Activated naive CD4-positive, alpha-beta T cell treated with anti-CD3 and anti-CD28 coated beads, Interleukin-2, amount 50 U/mL, for 24 hours (primary cell): ENCODE data around the gene FAM241A.
"Not testable (repeated sequence)": the region's sequence is repeated elsewhere in the genome, so short reads cannot be mapped to it uniquely, and the experiment has no call there.

Experiments
- H3K27ac Mint-ChIP-seq: one replicate; pipeline ENCODE4 v1.8.0; 2021; ENCODE audit warnings: mild to moderate bottlenecking, mixed read lengths
- H3K27me3 Mint-ChIP-seq: one replicate; pipeline ENCODE4 v1.8.0; 2021; ENCODE audit warnings: mixed read lengths
- H3K36me3 Mint-ChIP-seq: one replicate; pipeline ENCODE4 v1.8.0; 2021; ENCODE audit warnings: mixed read lengths
- H3K4me1 Mint-ChIP-seq: one replicate; pipeline ENCODE4 v1.8.0; 2021; ENCODE audit warnings: mixed read lengths
- H3K4me3 Mint-ChIP-seq: one replicate; pipeline ENCODE4 v1.8.0; 2021; ENCODE audit warnings: mild to moderate bottlenecking, mixed read lengths
- H3K9me3 Mint-ChIP-seq: one replicate; pipeline ENCODE4 v1.8.0; 2021; ENCODE audit warnings: mixed read lengths

The FAM241A gene

GRCh38 chr4:112181358-112182000 is 36.2 kb downstream of the FAM241A start:
- peak overlapping the region; percentile 78 for H3K27ac Mint-ChIP-seq
- peaks cover 48% of the 10 kb centered on the region for H3K4me1 Mint-ChIP-seq
- peak overlapping the region; percentile 5 for H3K4me3 Mint-ChIP-seq
- peaks cover 8% of the 10 kb centered on the region for H3K36me3 Mint-ChIP-seq
- H3K27me3 Mint-ChIP-seq = no peaks in the 10 kb centered on the region
- no peaks in the 10 kb centered on the region for H3K9me3 Mint-ChIP-seq

- H3K4me1 Mint-ChIP-seq = peaks cover 42% of the 10 kb centered on the region
- H3K4me3 Mint-ChIP-seq = no peak overlapping the region
- peak overlapping the region; percentile 89 for H3K27ac Mint-ChIP-seq
- no peaks in the 10 kb centered on the region for H3K27me3 Mint-ChIP-seq
- no peaks in the 10 kb centered on the region for H3K9me3 Mint-ChIP-seq
- peaks cover 8% of the 10 kb centered on the region for H3K36me3 Mint-ChIP-seq
Observed at GRCh38 chr4:112182604-112183003, 37.4 kb downstream of the FAM241A start.

GRCh38 chr4:112183252-112183651 is 38.0 kb downstream of the FAM241A start:
- H3K4me3 Mint-ChIP-seq = no peak overlapping the region
- peaks cover 8% of the 10 kb centered on the region for H3K36me3 Mint-ChIP-seq
- peak overlapping the region; percentile 55 for H3K27ac Mint-ChIP-seq
- no peaks in the 10 kb centered on the region for H3K27me3 Mint-ChIP-seq
- H3K4me1 Mint-ChIP-seq = peaks cover 42% of the 10 kb centered on the region
- no peaks in the 10 kb centered on the region for H3K9me3 Mint-ChIP-seq

GRCh38 chr4:112184438-112184837 is 39.2 kb downstream of the FAM241A start:
- peaks cover 36% of the 10 kb centered on the region for H3K4me1 Mint-ChIP-seq
- H3K9me3 Mint-ChIP-seq = no peaks in the 10 kb centered on the region
- H3K4me3 Mint-ChIP-seq = no peak overlapping the region
- no peaks in the 10 kb centered on the region for H3K27me3 Mint-ChIP-seq
- no peak overlapping the region for H3K27ac Mint-ChIP-seq
- peaks cover 4% of the 10 kb centered on the region for H3K36me3 Mint-ChIP-seq

- peaks cover 36% of the 10 kb centered on the region for H3K4me1 Mint-ChIP-seq
- H3K27me3 Mint-ChIP-seq = no peaks in the 10 kb centered on the region
- peaks cover 6% of the 10 kb centered on the region for H3K36me3 Mint-ChIP-seq
- H3K9me3 Mint-ChIP-seq = no peaks in the 10 kb centered on the region
- no peak overlapping the region for H3K27ac Mint-ChIP-seq
- no peak overlapping the region for H3K4me3 Mint-ChIP-seq
Observed at GRCh38 chr4:112185334-112185733, 40.1 kb downstream of the FAM241A start.

- H3K4me1 Mint-ChIP-seq = peaks cover 31% of the 10 kb centered on the region
- no peaks in the 10 kb centered on the region for H3K27me3 Mint-ChIP-seq
- H3K27ac Mint-ChIP-seq = no peak overlapping the region
- H3K4me3 Mint-ChIP-seq = no peak overlapping the region
- no peaks in the 10 kb centered on the region for H3K9me3 Mint-ChIP-seq
- peaks cover 6% of the 10 kb centered on the region for H3K36me3 Mint-ChIP-seq
Observed at GRCh38 chr4:112185740-112186670, 40.8 kb downstream of the FAM241A start.

- Mint-ChIP-seq H3K36me3 (peaks cover 4% of the 10 kb centered on the region), H3K4me3 (no peak overlapping the region), H3K4me1 (no peaks in the 10 kb centered on the region), H3K27me3 (no peaks in the 10 kb centered on the region), H3K27ac (no peak overlapping the region), H3K9me3 (no peaks in the 10 kb centered on the region)
Observed at GRCh38 chr4:112189754-112190153, 44.5 kb downstream of the FAM241A start.

- Mint-ChIP-seq H3K9me3 (no peaks in the 10 kb centered on the region), H3K36me3 (peaks cover 7% of the 10 kb centered on the region), H3K27ac (no peak overlapping the region), H3K27me3 (no peaks in the 10 kb centered on the region), H3K4me3 (no peak overlapping the region), H3K4me1 (no peaks in the 10 kb centered on the region)
Observed at GRCh38 chr4:112190684-112191083, 45.4 kb downstream of the FAM241A start.

GRCh38 chr4:112196461-112196860 is 51.2 kb downstream of the FAM241A start:
- H3K4me3 Mint-ChIP-seq = no peak overlapping the region
- no peak overlapping the region for H3K27ac Mint-ChIP-seq
- no peaks in the 10 kb centered on the region for H3K9me3 Mint-ChIP-seq
- H3K4me1 Mint-ChIP-seq = peaks cover 16% of the 10 kb centered on the region
- H3K36me3 Mint-ChIP-seq = peaks cover 3% of the 10 kb centered on the region
- H3K27me3 Mint-ChIP-seq = no peaks in the 10 kb centered on the region

- peak overlapping the region; percentile 46 for H3K27ac Mint-ChIP-seq
- H3K27me3 Mint-ChIP-seq = no peaks in the 10 kb centered on the region
- H3K9me3 Mint-ChIP-seq = no peaks in the 10 kb centered on the region
- peaks cover 16% of the 10 kb centered on the region for H3K4me1 Mint-ChIP-seq
- H3K36me3 Mint-ChIP-seq = peaks cover 3% of the 10 kb centered on the region
- H3K4me3 Mint-ChIP-seq = no peak overlapping the region
Observed at GRCh38 chr4:112199041-112199440, 53.8 kb downstream of the FAM241A start.

- Mint-ChIP-seq H3K27ac (no peak overlapping the region), H3K36me3 (no peaks in the 10 kb centered on the region), H3K4me3 (no peak overlapping the region)
Observed at GRCh38 chr4:112201915-112202505, 56.8 kb downstream of the FAM241A start.

GRCh38 chr4:112203593-112203992 is 58.3 kb downstream of the FAM241A start:
- Mint-ChIP-seq H3K27me3 (no peaks in the 10 kb centered on the region), H3K9me3 (no peaks in the 10 kb centered on the region), H3K4me1 (peaks cover 16% of the 10 kb centered on the region), H3K36me3 (no peaks in the 10 kb centered on the region), H3K4me3 (no peak overlapping the region), H3K27ac (no peak overlapping the region)

More at GRCh38 chr4:112201915-112202505, 56.8 kb downstream of the FAM241A start:
- Mint-ChIP-seq H3K9me3 (no peaks in the 10 kb centered on the region), H3K27me3 (no peaks in the 10 kb centered on the region), H3K4me1 (peaks cover 16% of the 10 kb centered on the region)

GRCh38 chr4:112206431-112206830 is 61.2 kb downstream of the FAM241A start:
- H3K4me3 Mint-ChIP-seq = no peak overlapping the region
- no peaks in the 10 kb centered on the region for H3K4me1 Mint-ChIP-seq
- no peaks in the 10 kb centered on the region for H3K9me3 Mint-ChIP-seq
- H3K36me3 Mint-ChIP-seq = no peaks in the 10 kb centered on the region
- H3K27me3 Mint-ChIP-seq = no peaks in the 10 kb centered on the region
- no peak overlapping the region for H3K27ac Mint-ChIP-seq

- not testable (repeated sequence) for H3K4me1 Mint-ChIP-seq, H3K27ac Mint-ChIP-seq, H3K9me3 Mint-ChIP-seq, H3K36me3 Mint-ChIP-seq, H3K4me3 Mint-ChIP-seq, H3K27me3 Mint-ChIP-seq
Observed at GRCh38 chr4:112208137-112209095, 63.2 kb downstream of the FAM241A start.

- peak overlapping the region; percentile 63 for H3K27ac Mint-ChIP-seq
- no peaks in the 10 kb centered on the region for H3K36me3 Mint-ChIP-seq
- no peak overlapping the region for H3K4me3 Mint-ChIP-seq
- peaks cover 5% of the 10 kb centered on the region for H3K4me1 Mint-ChIP-seq
- no peaks in the 10 kb centered on the region for H3K9me3 Mint-ChIP-seq
- H3K27me3 Mint-ChIP-seq = no peaks in the 10 kb centered on the region
Observed at GRCh38 chr4:112210777-112211176, 65.5 kb downstream of the FAM241A start.
